ENCODE data around the gene FLCN. TPM values are rescaled to one million over a fixed set of nuclear protein-coding genes. Genes with fewer than 3 reads are reported as not detected.

The FLCN gene
- total RNA-seq, 1 donor from 2014 or later: 82.0 TPM

- H3K27me3 ChIP-seq: no peaks in the 10 kb centered on the region
- no peak for TF ChIP-seq POLR2A (IDR thresholded peaks at IDR 0.05)
- no peak for TF ChIP-seq CTCF (IDR thresholded peaks at IDR 0.05)
- no peak for TF ChIP-seq POLR2AphosphoS5 (IDR thresholded peaks at IDR 0.05; ENCODE audit: insufficient read depth in 1 of 2, low read depth in 1 of 2)
- intact Hi-C loops (cut with DNase I): no loop called here
Measured at GRCh38 chr17:17213775-17214174, 23.2 kb downstream of the FLCN start.

GRCh38 chr17:17207998-17208397 is 29.0 kb downstream of the FLCN start:
- no peaks in the 10 kb centered on the region for H3K9me3 ChIP-seq
- no peak for TF ChIP-seq CTCF (IDR thresholded peaks at IDR 0.05)
- no peak for TF ChIP-seq POLR2AphosphoS5 (IDR thresholded peaks at IDR 0.05; ENCODE audit: insufficient read depth in 1 of 2, low read depth in 1 of 2)
- no peak for TF ChIP-seq POLR2A (IDR thresholded peaks at IDR 0.05)
- H3K27me3 ChIP-seq: no peaks in the 10 kb centered on the region
- peaks cover 0 to 8% of the 10 kb centered on the region in 2 donors for H3K36me3 ChIP-seq
- no peak overlapping the region for H3K4me3 ChIP-seq
- no peak for DNase-seq (ENCODE audit: extremely low spot score in 2 of 2)
- intact Hi-C loops (cut with DNase I): loop anchor here (10.0 kb wide), 1 partner anchor 63 kb away; no protein-coding TSS in a partner anchor
- H3K27ac ChIP-seq: peak overlapping the region; percentile 94
- H3K4me1 ChIP-seq: peaks cover 33% of the 10 kb centered on the region

More at GRCh38 chr17:17213775-17214174, 23.2 kb downstream of the FLCN start:
- Histone ChIP-seq H3K27ac (no peak overlapping the region), H3K9me3 (no peaks in the 10 kb centered on the region), H3K4me1 (no peaks in the 10 kb centered on the region), H3K4me3 (no peak overlapping the region), H3K36me3 (peaks cover 0 to 62% of the 10 kb centered on the region in 2 donors)
- DNase-seq (ENCODE audit: extremely low spot score in 2 of 2): no peak

GRCh38 chr17:17206913-17207335 is 30.0 kb downstream of the FLCN start:
- TF ChIP-seq CTCF (IDR thresholded peaks at IDR 0.05) (no peak), POLR2AphosphoS5 (IDR thresholded peaks at IDR 0.05; ENCODE audit: insufficient read depth in 1 of 2, low read depth in 1 of 2) (peak in 1 of 2 donors; percentile 59), POLR2A (IDR thresholded peaks at IDR 0.05) (no peak)
- peak overlapping the region; percentile 94 for H3K27ac ChIP-seq
- DNase-seq (ENCODE audit: extremely low spot score in 2 of 2): no peak
- H3K4me1 ChIP-seq: peaks cover 38% of the 10 kb centered on the region
- intact Hi-C loops (cut with DNase I): loop anchor here (10.0 kb wide), 1 partner anchor 62 kb away; no protein-coding TSS in a partner anchor
- H3K27me3 ChIP-seq: no peaks in the 10 kb centered on the region
- peak overlapping the region in 1 of 2 donors; percentile 56 for H3K4me3 ChIP-seq
- H3K36me3 ChIP-seq: no peaks in the 10 kb centered on the region
- H3K9me3 ChIP-seq: no peaks in the 10 kb centered on the region

GRCh38 chr17:17206124-17206912 is 30.6 kb downstream of the FLCN start, which contains the start of gene PLD6:
Gene PLD6, minus strand, starts transcription at chr17:17206333. Its CDS starts 47 bp downstream, at chr17:17206286.
- Histone ChIP-seq H3K4me3 (peak within 1 kb of the TSS; percentile 56 to 60), H3K4me1 (peaks cover 44% of the 10 kb centered on the region), H3K9me3 (no peaks in the 10 kb centered on the region), H3K27me3 (no peaks in the 10 kb centered on the region), H3K27ac (peak within 1 kb of the TSS; percentile 94), H3K36me3 (no peaks in the 10 kb centered on the region)
- intact Hi-C loops (cut with DNase I): loop anchor here (10.0 kb wide), 1 partner anchor 62 kb away; no protein-coding TSS in a partner anchor
- no peak for DNase-seq (ENCODE audit: extremely low spot score in 2 of 2)
- TF ChIP-seq POLR2A (IDR thresholded peaks at IDR 0.05) (no peak), CTCF (IDR thresholded peaks at IDR 0.05) (no peak), POLR2AphosphoS5 (IDR thresholded peaks at IDR 0.05; ENCODE audit: insufficient read depth in 1 of 2, low read depth in 1 of 2) (no peak)

Data from vagina (tissue), 2 donors.